IgD-negative memory B cell (primary cell): ENCODE data around the gene PSEN2. TPM values are rescaled to one million over a fixed set of nuclear protein-coding genes. Genes with fewer than 3 reads are reported as not detected.
"Not testable (repeated sequence)": the region's sequence is repeated elsewhere in the genome, so short reads cannot be mapped to it uniquely, and the experiment has no call there.

Experiments used
- H3K27ac Mint-ChIP-seq, 3 donors: one replicate each; pipeline ENCODE4 v1.8.0; 2020 to 2022; ENCODE audit warnings: mild to moderate bottlenecking in 3 of 3, mixed read lengths in 3 of 3, moderate library complexity in 1 of 3
- H3K27me3 Mint-ChIP-seq: one replicate; pipeline ENCODE4 v1.8.0; 2021; ENCODE audit warnings: mixed read lengths
- H3K36me3 Mint-ChIP-seq: one replicate; pipeline ENCODE4 v1.8.0; 2020; ENCODE audit warnings: mild to moderate bottlenecking, mixed read lengths
- H3K4me1 Mint-ChIP-seq, 3 donors: one replicate each; pipeline ENCODE4 v1.8.0; 2020 to 2022; ENCODE audit warnings: mixed read lengths in 3 of 3, mild to moderate bottlenecking in 1 of 3
- H3K4me3 Mint-ChIP-seq, 4 donors: one replicate each; pipeline ENCODE4 v1.8.0; 2020 to 2022; ENCODE audit warnings: mild to moderate bottlenecking in 4 of 4, mixed read lengths in 4 of 4, moderate library complexity in 3 of 4
- H3K9me3 Mint-ChIP-seq, 3 donors: one replicate each; pipeline ENCODE4 v1.8.0; 2020 to 2021; ENCODE audit warnings: mixed read lengths in 3 of 3, mild to moderate bottlenecking in 1 of 3
- polyA plus RNA-seq: library from polyadenylated mRNA; unstranded; fragments of 300-500 nt; fragmentation: Illumina TruSeq; gene quantifications from one replicate; pipeline ENCODE4 v1.2.3, GENCODE V29; 2021

The PSEN2 gene
- polyA plus RNA-seq, 1 donor from 2014 or later: 16.1 TPM

- H3K27me3 Mint-ChIP-seq, H3K4me1 Mint-ChIP-seq, H3K4me3 Mint-ChIP-seq, H3K27ac Mint-ChIP-seq, H3K36me3 Mint-ChIP-seq: not testable (repeated sequence)
- peaks cover 3 to 16% (median 6%) of the 10 kb centered on the region in 3 donors for H3K9me3 Mint-ChIP-seq
Measured at GRCh38 chr1:226835396-226835795, 35.0 kb upstream of the PSEN2 start.

DNA sequence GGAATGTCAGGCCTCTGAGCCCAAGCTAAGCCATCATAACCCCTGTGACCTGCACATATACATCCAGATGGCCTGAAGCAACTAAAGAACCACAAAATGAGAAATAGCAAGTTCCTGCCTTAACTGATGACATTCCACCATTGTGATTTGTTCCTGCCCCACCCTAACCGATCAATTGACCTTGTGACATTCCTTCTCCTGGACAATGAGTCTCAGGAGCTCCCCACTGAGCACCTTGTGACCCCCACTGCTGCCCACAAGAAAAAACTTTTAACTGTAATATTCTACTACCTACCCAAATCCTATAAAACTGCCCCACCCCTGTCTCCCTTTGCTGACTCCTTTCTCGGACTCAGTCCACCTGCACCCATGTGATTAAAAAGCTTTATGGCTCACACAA lies 32.5 kb upstream of the PSEN2 start:
- not testable (repeated sequence) for H3K27ac Mint-ChIP-seq, H3K27me3 Mint-ChIP-seq, H3K36me3 Mint-ChIP-seq, H3K4me1 Mint-ChIP-seq, H3K4me3 Mint-ChIP-seq
- H3K9me3 Mint-ChIP-seq: peaks cover 3 to 16% (median 6%) of the 10 kb centered on the region in 3 donors

DNA sequence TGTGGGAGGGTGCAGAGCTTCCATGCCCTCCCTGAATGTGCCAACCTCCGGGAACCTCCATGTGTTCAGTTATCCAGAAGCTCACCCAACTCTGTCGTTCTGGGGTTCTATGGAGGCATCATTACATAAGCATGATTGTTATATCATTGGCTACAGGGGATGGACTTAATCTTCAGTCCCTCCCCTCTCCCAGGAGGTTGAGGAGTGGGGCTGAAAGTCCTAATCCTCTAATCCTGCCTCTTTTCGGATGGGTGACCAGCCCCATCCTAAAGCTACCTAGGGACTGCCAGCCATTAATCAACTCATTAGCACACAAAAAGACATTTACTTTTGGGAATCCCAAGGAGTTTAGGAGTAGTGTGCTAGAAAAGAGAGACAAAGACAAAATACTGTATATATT lies 32.0 kb upstream of the PSEN2 start:
- H3K9me3 Mint-ChIP-seq: peaks cover 3 to 15% (median 6%) of the 10 kb centered on the region in 3 donors
- no peak overlapping the region for H3K4me3 Mint-ChIP-seq
- no peaks in the 10 kb centered on the region for H3K27me3 Mint-ChIP-seq
- peaks cover 2% of the 10 kb centered on the region for H3K36me3 Mint-ChIP-seq
- H3K27ac Mint-ChIP-seq: no peak overlapping the region
- H3K4me1 Mint-ChIP-seq: no peaks in the 10 kb centered on the region

DNA sequence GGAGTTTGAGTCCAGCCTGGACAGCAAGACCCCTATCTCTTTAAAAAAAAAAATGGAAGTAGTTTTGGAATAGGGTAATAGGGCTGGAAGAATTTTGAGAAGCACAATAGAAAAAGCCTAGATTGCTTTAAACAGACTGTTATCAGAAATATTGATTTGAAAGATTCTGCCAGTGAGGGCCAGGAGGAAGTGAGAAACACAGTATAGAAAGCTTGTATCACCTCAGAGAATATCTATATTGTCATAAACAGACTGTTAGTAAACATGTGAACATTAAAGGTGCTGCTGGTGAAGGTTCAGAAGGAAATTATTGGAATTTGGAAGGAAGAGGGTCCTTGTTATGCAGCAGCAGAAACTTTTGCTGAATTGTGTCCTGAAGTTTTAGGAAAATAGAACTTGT lies 24.8 kb upstream of the PSEN2 start:
- Mint-ChIP-seq H3K27me3 (no peaks in the 10 kb centered on the region), H3K9me3 (no peaks in the 10 kb centered on the region), H3K36me3 (no peaks in the 10 kb centered on the region), H3K4me1 (peaks cover 4 to 7% (median 5%) of the 10 kb centered on the region in 3 donors), H3K27ac (peak overlapping the region in 1 of 3 donors; percentile 76), H3K4me3 (no peak overlapping the region)

GRCh38 chr1:226846786-226847185 lies 23.6 kb upstream of the PSEN2 start:
- Mint-ChIP-seq H3K9me3 (no peaks in the 10 kb centered on the region), H3K4me1 (peaks cover 4 to 7% (median 5%) of the 10 kb centered on the region in 3 donors), H3K36me3 (no peaks in the 10 kb centered on the region), H3K27ac (no peak overlapping the region), H3K4me3 (no peak overlapping the region), H3K27me3 (no peaks in the 10 kb centered on the region)

DNA sequence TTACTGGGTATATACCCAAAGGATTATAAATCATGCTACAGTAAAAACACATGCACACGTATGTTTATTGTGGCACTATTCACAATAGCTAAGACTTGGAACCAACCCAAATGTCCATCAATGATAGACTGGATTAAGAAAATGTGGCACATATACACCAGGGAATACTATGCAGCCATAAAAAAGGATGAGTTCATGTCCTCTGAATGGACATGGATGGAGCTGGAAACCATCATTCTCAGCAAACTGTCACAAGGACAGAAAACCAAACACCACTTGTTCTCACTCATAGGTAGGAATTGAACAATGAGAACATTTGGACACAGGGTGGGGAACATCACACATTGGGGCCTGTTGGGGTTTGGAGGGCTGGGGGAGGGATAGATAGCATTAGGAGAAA lies 15.9 kb upstream of the PSEN2 start:
- H3K27me3 Mint-ChIP-seq, H3K4me3 Mint-ChIP-seq, H3K9me3 Mint-ChIP-seq, H3K4me1 Mint-ChIP-seq, H3K27ac Mint-ChIP-seq, H3K36me3 Mint-ChIP-seq: not testable (repeated sequence)

- Mint-ChIP-seq H3K9me3 (no peaks in the 10 kb centered on the region), H3K27me3 (peaks cover 14% of the 10 kb centered on the region), H3K4me3 (no peak overlapping the region), H3K4me1 (no peaks in the 10 kb centered on the region), H3K27ac (no peak overlapping the region), H3K36me3 (no peaks in the 10 kb centered on the region)
Measured at GRCh38 chr1:226862890-226863289, 7.5 kb upstream of the PSEN2 start.

DNA sequence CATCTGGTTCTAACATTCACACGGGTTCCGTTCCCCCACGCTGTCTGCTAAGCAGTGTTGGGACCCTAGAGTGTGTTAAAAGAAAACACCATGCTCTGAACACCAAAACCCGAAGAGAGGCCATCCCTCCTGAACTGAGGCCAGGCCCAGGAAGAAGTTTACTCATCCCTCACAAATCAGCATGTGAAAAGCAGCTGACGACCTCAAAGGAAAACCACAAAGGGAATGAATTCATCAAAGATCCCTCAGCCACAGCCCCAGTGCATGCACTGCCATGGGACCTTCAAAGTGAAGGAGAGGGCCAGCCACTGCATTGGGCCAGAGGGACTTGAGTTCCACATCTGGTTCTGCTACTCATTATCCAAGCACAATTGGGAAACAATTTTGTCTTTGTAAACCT lies 7.0 kb upstream of the PSEN2 start:
- H3K27me3 Mint-ChIP-seq: peaks cover 14% of the 10 kb centered on the region
- H3K27ac Mint-ChIP-seq: no peak overlapping the region
- peaks cover 0 to under 1% (median 0%) of the 10 kb centered on the region in 3 donors for H3K4me1 Mint-ChIP-seq
- no peaks in the 10 kb centered on the region for H3K9me3 Mint-ChIP-seq
- no peak overlapping the region for H3K4me3 Mint-ChIP-seq
- H3K36me3 Mint-ChIP-seq: no peaks in the 10 kb centered on the region

DNA sequence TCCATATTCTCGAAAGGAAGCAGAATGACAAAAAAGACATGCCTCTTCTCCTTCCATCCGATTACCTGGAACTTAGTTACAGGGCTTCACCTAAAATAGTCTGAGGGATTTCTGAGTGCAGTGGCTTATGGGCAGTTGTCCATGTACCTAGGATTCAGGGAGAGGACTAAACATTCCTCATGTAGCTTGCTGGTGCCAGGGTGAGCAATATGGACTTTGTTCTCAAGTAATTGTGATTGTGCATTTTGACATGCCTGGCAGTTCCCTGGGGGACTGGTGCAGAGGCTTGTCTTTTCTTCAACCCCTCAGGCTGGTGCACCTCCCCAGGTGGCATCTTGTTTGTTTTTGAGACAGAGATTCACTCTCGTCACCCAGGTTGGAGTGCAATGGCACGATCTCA lies 6.1 kb upstream of the PSEN2 start:
- peaks cover 14% of the 10 kb centered on the region for H3K27me3 Mint-ChIP-seq
- no peaks in the 10 kb centered on the region for H3K36me3 Mint-ChIP-seq
- H3K27ac Mint-ChIP-seq: peak overlapping the region in 1 of 3 donors; percentile 62
- H3K4me3 Mint-ChIP-seq: no peak overlapping the region
- H3K4me1 Mint-ChIP-seq: peaks cover 0 to 4% (median 0%) of the 10 kb centered on the region in 3 donors
- H3K9me3 Mint-ChIP-seq: no peaks in the 10 kb centered on the region

GRCh38 chr1:226865590-226865989 lies 4.8 kb upstream of the PSEN2 start:
- Mint-ChIP-seq H3K27me3 (peaks cover 14% of the 10 kb centered on the region), H3K9me3 (no peaks in the 10 kb centered on the region), H3K27ac (no peak overlapping the region), H3K36me3 (no peaks in the 10 kb centered on the region), H3K4me1 (peaks cover 0 to 4% (median 3%) of the 10 kb centered on the region in 3 donors), H3K4me3 (no peak overlapping the region)

- no peaks in the 10 kb centered on the region for H3K9me3 Mint-ChIP-seq
- H3K4me3 Mint-ChIP-seq: peak overlapping the region in 1 of 4 donors; percentile 52
- peaks cover 6 to 16% (median 9%) of the 10 kb centered on the region in 3 donors for H3K4me1 Mint-ChIP-seq
- no peaks in the 10 kb centered on the region for H3K36me3 Mint-ChIP-seq
- peaks cover 6% of the 10 kb centered on the region for H3K27me3 Mint-ChIP-seq
- no peak overlapping the region for H3K27ac Mint-ChIP-seq
Measured at GRCh38 chr1:226867461-226868054, 2.9 kb upstream of the PSEN2 start.

DNA sequence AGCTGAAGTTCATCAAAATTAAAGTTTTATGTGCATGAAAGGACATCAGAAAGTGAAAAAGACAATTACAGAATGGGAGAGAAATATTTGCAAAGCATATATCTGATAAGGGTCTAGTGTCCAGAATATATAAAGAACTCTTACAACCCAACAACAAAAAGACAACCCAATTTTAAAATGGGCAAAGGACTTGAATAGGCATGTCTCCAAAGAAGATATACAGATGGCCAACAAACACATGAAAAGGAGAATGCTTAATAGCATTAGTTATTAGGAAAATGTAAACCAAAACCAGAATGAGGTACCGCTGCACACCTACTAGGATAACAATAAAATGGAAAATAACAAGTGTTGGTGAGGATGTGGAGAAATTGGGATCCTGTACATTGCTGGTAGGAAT lies 1.7 kb upstream of the PSEN2 start:
- H3K27me3 Mint-ChIP-seq: peaks cover 2% of the 10 kb centered on the region
- peaks cover 8 to 17% (median 9%) of the 10 kb centered on the region in 3 donors for H3K4me1 Mint-ChIP-seq
- peak overlapping the region in 3 of 4 donors; percentile 18 to 53 (median 51) for H3K4me3 Mint-ChIP-seq
- H3K27ac Mint-ChIP-seq: no peak overlapping the region
- no peaks in the 10 kb centered on the region for H3K36me3 Mint-ChIP-seq
- no peaks in the 10 kb centered on the region for H3K9me3 Mint-ChIP-seq

GRCh38 chr1:226870026-226870400 lies 403 bp upstream of the PSEN2 start:
- Mint-ChIP-seq H3K4me1 (peaks cover 8 to 21% (median 12%) of the 10 kb centered on the region in 3 donors), H3K27ac (peak overlapping the region; percentile 61 to 95 (median 81)), H3K36me3 (no peaks in the 10 kb centered on the region), H3K27me3 (peaks cover 2% of the 10 kb centered on the region), H3K9me3 (no peaks in the 10 kb centered on the region), H3K4me3 (peak overlapping the region; percentile 77 to 92 (median 88))

GRCh38 chr1:226871636-226872327 lies 1.4 kb downstream of the PSEN2 start:
- no peaks in the 10 kb centered on the region for H3K9me3 Mint-ChIP-seq
- no peaks in the 10 kb centered on the region for H3K36me3 Mint-ChIP-seq
- H3K27me3 Mint-ChIP-seq: no peaks in the 10 kb centered on the region
- peak overlapping the region in 1 of 3 donors; percentile 16 for H3K27ac Mint-ChIP-seq
- peak overlapping the region; percentile 82 to 91 (median 88) for H3K4me3 Mint-ChIP-seq
- H3K4me1 Mint-ChIP-seq: peaks cover 9 to 21% (median 13%) of the 10 kb centered on the region in 3 donors

GRCh38 chr1:226872437-226872836 lies 2.0 kb downstream of the PSEN2 start:
- peak overlapping the region in 2 of 4 donors; percentile 81 to 82 for H3K4me3 Mint-ChIP-seq
- H3K9me3 Mint-ChIP-seq: no peaks in the 10 kb centered on the region
- no peaks in the 10 kb centered on the region for H3K27me3 Mint-ChIP-seq
- H3K27ac Mint-ChIP-seq: no peak overlapping the region
- H3K36me3 Mint-ChIP-seq: no peaks in the 10 kb centered on the region
- peaks cover 9 to 21% (median 13%) of the 10 kb centered on the region in 3 donors for H3K4me1 Mint-ChIP-seq
